DMS53 treated with DMSO at 0.1 percent for 48 hours (cell line): ENCODE measurements around the gene CUTA.
"Not testable (repeated sequence)": the region's sequence is repeated elsewhere in the genome, so short reads cannot be mapped to it uniquely, and the experiment has no call there.

Source experiments
- DNase-seq: peaks from one replicate; lab custom pipeline; 2025; ENCODE audit not compliant: unreplicated experiment; lab: John Stamatoyannopoulos, UW

The CUTA gene

GRCh38 chr6:33373960-33374910, 43.7 kb downstream of the CUTA start:
- no peak for DNase-seq

- DNase-seq = no peak
Observed at GRCh38 chr6:33372526-33373123, 45.3 kb downstream of the CUTA start.

GRCh38 chr6:33371901-33372300, 46.0 kb downstream of the CUTA start:
- DNase-seq = not testable (repeated sequence)

GRCh38 chr6:33367715-33368025, 50.2 kb downstream of the CUTA start:
- DNase-seq = not testable (repeated sequence)

- no peak for DNase-seq
Observed at GRCh38 chr6:33367009-33367714, 50.7 kb downstream of the CUTA start.
